WTC11 (cell line): ENCODE results near the gene CXXC1. TPM values are rescaled to one million over a fixed set of nuclear protein-coding genes. Genes with fewer than 3 reads are reported as not detected.
A peak's percentile ranks its signal among the peaks of the same experiment; 100 is the strongest.

Experiments
- ATAC-seq: fragments of 200-7000 bp; cut with Tn5 transposase; 2 replicates; pipeline ENCODE4 v1.10.0; 2021; ENCODE audit warnings: mild to moderate bottlenecking, moderate library complexity
- CTCF ChIA-PET: fragments of 300-600 bp; sonication (Branson Sonifier 250); formaldehyde crosslinking; loops from one replicate; lab custom pipeline; 2021; ENCODE audit warnings: antibody characterized with exemption; lab: Charles Lee
- POLR2A ChIA-PET: fragments of 350-600 bp; sonication (Branson Sonifier 250); formaldehyde crosslinking; loops from one replicate; lab custom pipeline; 2021; ENCODE audit warnings: antibody characterized with exemption; lab: Charles Lee
- DNase-seq: peaks from one replicate; pipeline ENCODE4 v3.0.0; 2021; ENCODE audit warnings: low spot score
- H3K27ac Mint-ChIP-seq: 2 replicates; pipeline ENCODE4 v1.8.0; 2021; ENCODE audit warnings: mixed read lengths
- H3K27me3 Mint-ChIP-seq: 2 replicates; pipeline ENCODE4 v1.8.0; 2021; ENCODE audit warnings: low read depth, mild to moderate bottlenecking, moderate library complexity, mixed read lengths
- H3K36me3 Mint-ChIP-seq: 2 replicates; pipeline ENCODE4 v1.8.0; 2021; ENCODE audit warnings: mixed read lengths
- H3K4me1 Mint-ChIP-seq: 2 replicates; pipeline ENCODE4 v1.8.0; 2022; ENCODE audit warnings: mixed read lengths
- H3K4me3 Mint-ChIP-seq: 2 replicates; pipeline ENCODE4 v1.8.0; 2021; ENCODE audit warnings: mild to moderate bottlenecking, moderate library complexity, mixed read lengths
- H3K9me3 Mint-ChIP-seq: 2 replicates; pipeline ENCODE4 v1.8.0; 2021; ENCODE audit warnings: mixed read lengths
- ATF3 ChIP-seq: sonication (generic); formaldehyde crosslinking; conservative IDR thresholded peaks from 2 replicates; pipeline ENCODE4 v1.8.1; 2022; ENCODE audit warnings: mild to moderate bottlenecking, missing genetic modification reagents
- ATF6 ChIP-seq: sonication (generic); formaldehyde crosslinking; IDR thresholded peaks from 2 replicates; pipeline ENCODE4 v1.8.1; 2023; ENCODE audit warnings: mild to moderate bottlenecking, missing genetic modification reagents
- CBFB ChIP-seq: sonication (generic); formaldehyde crosslinking; IDR thresholded peaks from 2 replicates; pipeline ENCODE4 v1.8.1; 2022; ENCODE audit warnings: mild to moderate bottlenecking, low read depth, missing genetic modification reagents
- CREB1 ChIP-seq: sonication (generic); formaldehyde crosslinking; IDR thresholded peaks from 2 replicates; pipeline ENCODE4 v1.8.0; 2023; ENCODE audit warnings: mild to moderate bottlenecking, missing genetic modification reagents
- ELF4 ChIP-seq: sonication (generic); formaldehyde crosslinking; IDR thresholded peaks from 2 replicates; pipeline ENCODE4 v1.8.1; 2022; ENCODE audit warnings: low read depth, mild to moderate bottlenecking, moderate library complexity, missing genetic modification reagents
- ESRRA ChIP-seq: sonication (generic); formaldehyde crosslinking; IDR thresholded peaks from 2 replicates; pipeline ENCODE4 v1.8.1; 2022; ENCODE audit warnings: mild to moderate bottlenecking, missing genetic modification reagents, borderline replicate concordance
- FOXK1 ChIP-seq: sonication (generic); formaldehyde crosslinking; IDR thresholded peaks from 2 replicates; pipeline ENCODE4 v1.8.0; 2022; ENCODE audit warnings: mild to moderate bottlenecking, moderate library complexity, missing genetic modification reagents
- HMGA2 ChIP-seq: fragments of 250-450 bp; sonication (Bioruptor Pico); IDR thresholded peaks from 2 replicates; pipeline ENCODE4 v1.4.0; 2021; ENCODE audit warnings: mild to moderate bottlenecking, moderate library complexity
- HMGXB4 ChIP-seq: sonication (generic); formaldehyde crosslinking; IDR thresholded peaks from 2 replicates; pipeline ENCODE4 v1.8.1; 2023; ENCODE audit warnings: mild to moderate bottlenecking, moderate library complexity, missing genetic modification reagents
- IRF2 ChIP-seq: sonication (generic); formaldehyde crosslinking; IDR thresholded peaks from 2 replicates; pipeline ENCODE4 v1.8.0; 2022; ENCODE audit warnings: low read depth, missing genetic modification reagents, borderline replicate concordance
- NFYB ChIP-seq: sonication (generic); formaldehyde crosslinking; conservative IDR thresholded peaks from 2 replicates; pipeline ENCODE4 v1.8.0; 2022; ENCODE audit warnings: low read depth, missing genetic modification reagents
- NR3C1 ChIP-seq: sonication (generic); formaldehyde crosslinking; conservative IDR thresholded peaks from 2 replicates; pipeline ENCODE4 v1.8.1; 2023; ENCODE audit warnings: low read depth, mild to moderate bottlenecking, missing genetic modification reagents
- SMAD3 ChIP-seq: sonication (generic); formaldehyde crosslinking; IDR thresholded peaks from 2 replicates; pipeline ENCODE4 v1.8.0; 2022; ENCODE audit warnings: missing genetic modification reagents, mild to moderate bottlenecking, borderline replicate concordance
- TCF7 ChIP-seq: sonication (generic); formaldehyde crosslinking; IDR thresholded peaks from 2 replicates; pipeline ENCODE4 v1.8.0; 2022; ENCODE audit warnings: mild to moderate bottlenecking, low read depth, missing genetic modification reagents, moderate library complexity
- TP53 ChIP-seq: sonication (generic); formaldehyde crosslinking; IDR thresholded peaks from 2 replicates; pipeline ENCODE4 v1.8.1; 2023; ENCODE audit warnings: mild to moderate bottlenecking, missing genetic modification reagents
- ZNF281 ChIP-seq: sonication (generic); formaldehyde crosslinking; IDR thresholded peaks from 2 replicates; pipeline ENCODE4 v1.8.0; 2023; ENCODE audit warnings: mild to moderate bottlenecking, missing genetic modification reagents
- ZNF396 ChIP-seq: fragments of 250-450 bp; sonication (Bioruptor Pico); IDR thresholded peaks from 2 replicates; pipeline ENCODE4 v1.8.0; 2021; ENCODE audit warnings: mild to moderate bottlenecking, moderate library complexity, borderline replicate concordance
- ZNF416 ChIP-seq: fragments of 250-450 bp; sonication (Bioruptor Pico); IDR thresholded peaks from 2 replicates; pipeline ENCODE4 v1.9.0; 2021; ENCODE audit warnings: mild to moderate bottlenecking, inconsistent platforms
- ZNF512 ChIP-seq: sonication (generic); formaldehyde crosslinking; IDR thresholded peaks from 2 replicates; pipeline ENCODE4 v1.8.1; 2022; ENCODE audit warnings: missing genetic modification reagents, borderline replicate concordance
- total RNA-seq: library from RNA; stranded (reverse); gene quantifications from 3 replicates; pipeline ENCODE4 v1.2.3, GENCODE V29; 2021
- TF ChIP-seq, protein P1 (sequence below): fragments of 200-600 bp; IDR thresholded peaks from 2 replicates; pipeline ENCODE4 v1.8.0; 2022; ENCODE audit warnings: antibody characterized with exemption
- TF ChIP-seq, protein P2 (sequence below): sonication (generic); formaldehyde crosslinking; IDR thresholded peaks from 2 replicates; pipeline ENCODE4 v1.8.0; 2022; ENCODE audit warnings: mild to moderate bottlenecking, missing genetic modification reagents
- TF ChIP-seq, protein P3 (sequence below): fragments of 250-450 bp; sonication (Bioruptor Pico); IDR thresholded peaks from 2 replicates; pipeline ENCODE4 v1.8.0; 2021; ENCODE audit warnings: mild to moderate bottlenecking
- TF ChIP-seq, protein P4 (sequence below): fragments of 250-450 bp; sonication (Bioruptor Pico); IDR thresholded peaks from 2 replicates; pipeline ENCODE4 v1.9.0; 2021; ENCODE audit warnings: moderate library complexity, mild to moderate bottlenecking, inconsistent platforms, borderline replicate concordance

Gene CXXC1
- total RNA-seq, 1 experiment from 2014 or later, result 94.5 TPM

- TF ChIP-seq ZNF281 (CRISPR knock-in tag), result no peak
- TF ChIP-seq HMGXB4 (CRISPR knock-in tag), result no peak
- TF ChIP-seq ESRRA (CRISPR knock-in tag), result no peak
- no peak for TF ChIP-seq FOXK1
- no peak for TF ChIP-seq TP53 (CRISPR knock-in tag)
- TF ChIP-seq, protein P1, sequence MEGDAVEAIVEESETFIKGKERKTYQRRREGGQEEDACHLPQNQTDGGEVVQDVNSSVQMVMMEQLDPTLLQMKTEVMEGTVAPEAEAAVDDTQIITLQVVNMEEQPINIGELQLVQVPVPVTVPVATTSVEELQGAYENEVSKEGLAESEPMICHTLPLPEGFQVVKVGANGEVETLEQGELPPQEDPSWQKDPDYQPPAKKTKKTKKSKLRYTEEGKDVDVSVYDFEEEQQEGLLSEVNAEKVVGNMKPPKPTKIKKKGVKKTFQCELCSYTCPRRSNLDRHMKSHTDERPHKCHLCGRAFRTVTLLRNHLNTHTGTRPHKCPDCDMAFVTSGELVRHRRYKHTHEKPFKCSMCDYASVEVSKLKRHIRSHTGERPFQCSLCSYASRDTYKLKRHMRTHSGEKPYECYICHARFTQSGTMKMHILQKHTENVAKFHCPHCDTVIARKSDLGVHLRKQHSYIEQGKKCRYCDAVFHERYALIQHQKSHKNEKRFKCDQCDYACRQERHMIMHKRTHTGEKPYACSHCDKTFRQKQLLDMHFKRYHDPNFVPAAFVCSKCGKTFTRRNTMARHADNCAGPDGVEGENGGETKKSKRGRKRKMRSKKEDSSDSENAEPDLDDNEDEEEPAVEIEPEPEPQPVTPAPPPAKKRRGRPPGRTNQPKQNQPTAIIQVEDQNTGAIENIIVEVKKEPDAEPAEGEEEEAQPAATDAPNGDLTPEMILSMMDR, result no peak
- TF ChIP-seq CBFB (CRISPR knock-in tag), result no peak
- TF ChIP-seq TCF7 (CRISPR knock-in tag), result no peak
- TF ChIP-seq, protein P2, sequence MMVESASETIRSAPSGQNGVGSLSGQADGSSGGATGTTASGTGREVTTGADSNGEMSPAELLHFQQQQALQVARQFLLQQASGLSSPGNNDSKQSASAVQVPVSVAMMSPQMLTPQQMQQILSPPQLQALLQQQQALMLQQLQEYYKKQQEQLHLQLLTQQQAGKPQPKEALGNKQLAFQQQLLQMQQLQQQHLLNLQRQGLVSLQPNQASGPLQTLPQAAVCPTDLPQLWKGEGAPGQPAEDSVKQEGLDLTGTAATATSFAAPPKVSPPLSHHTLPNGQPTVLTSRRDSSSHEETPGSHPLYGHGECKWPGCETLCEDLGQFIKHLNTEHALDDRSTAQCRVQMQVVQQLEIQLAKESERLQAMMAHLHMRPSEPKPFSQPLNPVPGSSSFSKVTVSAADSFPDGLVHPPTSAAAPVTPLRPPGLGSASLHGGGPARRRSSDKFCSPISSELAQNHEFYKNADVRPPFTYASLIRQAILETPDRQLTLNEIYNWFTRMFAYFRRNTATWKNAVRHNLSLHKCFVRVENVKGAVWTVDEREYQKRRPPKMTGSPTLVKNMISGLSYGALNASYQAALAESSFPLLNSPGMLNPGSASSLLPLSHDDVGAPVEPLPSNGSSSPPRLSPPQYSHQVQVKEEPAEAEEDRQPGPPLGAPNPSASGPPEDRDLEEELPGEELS, result no peak
These were observed 19.9 kb upstream of the CXXC1 start (continued) for GRCh38 chr18:50307400-50307737.

- Mint-ChIP-seq H3K4me1 (peaks cover 3% of the 10 kb centered on the region; the same call in 1 of the 2 replicates), H3K9me3 (peaks cover 5% of the 10 kb centered on the region), H3K27me3 (peaks cover 80% of the 10 kb centered on the region), H3K4me3 (peak overlapping the region; percentile 80), H3K36me3 (no peaks in the 10 kb centered on the region), H3K27ac (no peak overlapping the region)
- CTCF ChIA-PET, result interaction anchor here (0.5 to 1.5 kb wide), 5 partner anchors 9 to 122 kb away, joined by 3 to 7 read pairs (median 5); no protein-coding TSS in a partner anchor
- POLR2A ChIA-PET, result no interaction called here
- no peak for DNase-seq
- ATAC-seq, result no peak
- TF ChIP-seq SMAD3 (CRISPR knock-in tag) (no peak), IRF2 (no peak), ATF6 (CRISPR knock-in tag) (no peak), CREB1 (CRISPR knock-in tag) (no peak), ZNF416 (CRISPR knock-in tag) (no peak), HMGA2 (no peak), ZNF396 (CRISPR knock-in tag) (no peak), ZNF512 (CRISPR knock-in tag) (no peak), ATF3 (CRISPR knock-in tag) (no peak), NFYB (CRISPR knock-in tag) (no peak), NR3C1 (no peak), ELF4 (CRISPR knock-in tag) (no peak)
- TF ChIP-seq, protein P3, sequence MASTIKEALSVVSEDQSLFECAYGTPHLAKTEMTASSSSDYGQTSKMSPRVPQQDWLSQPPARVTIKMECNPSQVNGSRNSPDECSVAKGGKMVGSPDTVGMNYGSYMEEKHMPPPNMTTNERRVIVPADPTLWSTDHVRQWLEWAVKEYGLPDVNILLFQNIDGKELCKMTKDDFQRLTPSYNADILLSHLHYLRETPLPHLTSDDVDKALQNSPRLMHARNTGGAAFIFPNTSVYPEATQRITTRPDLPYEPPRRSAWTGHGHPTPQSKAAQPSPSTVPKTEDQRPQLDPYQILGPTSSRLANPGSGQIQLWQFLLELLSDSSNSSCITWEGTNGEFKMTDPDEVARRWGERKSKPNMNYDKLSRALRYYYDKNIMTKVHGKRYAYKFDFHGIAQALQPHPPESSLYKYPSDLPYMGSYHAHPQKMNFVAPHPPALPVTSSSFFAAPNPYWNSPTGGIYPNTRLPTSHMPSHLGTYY (CRISPR knock-in tag), result no peak
- TF ChIP-seq, protein P4, sequence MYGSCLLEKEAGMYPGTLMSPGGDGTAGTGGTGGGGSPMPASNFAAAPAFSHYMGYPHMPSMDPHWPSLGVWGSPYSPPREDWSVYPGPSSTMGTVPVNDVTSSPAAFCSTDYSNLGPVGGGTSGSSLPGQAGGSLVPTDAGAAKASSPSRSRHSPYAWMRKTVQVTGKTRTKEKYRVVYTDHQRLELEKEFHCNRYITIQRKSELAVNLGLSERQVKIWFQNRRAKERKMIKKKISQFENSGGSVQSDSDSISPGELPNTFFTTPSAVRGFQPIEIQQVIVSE (CRISPR knock-in tag), result no peak
These were observed 19.5 kb upstream of the CXXC1 start for GRCh38 chr18:50306944-50307343.
